ENCODE measurements around the gene DTD2.

- TF ChIP-seq CTCF (conservative IDR thresholded peaks at IDR 0.05; ENCODE audit: low read depth, low read length) (no peak), EZH2 (IDR thresholded peaks at IDR 0.05; ENCODE audit: low read length, unreplicated experiment) (no peak)
Measured at GRCh38 chr14:31408421-31408820, 48.9 kb downstream of the DTD2 start.
